SU-DHL-6 (cell line): Measurements from ENCODE around the gene ANKS1B.

Experiments used
- CTCF ChIP-seq: fragments of 200-600 bp; sonication (generic); IDR thresholded peaks from one replicate; pipeline ENCODE4 v1.5.1; 2017; ENCODE audit warnings: antibody characterized with exemption, mild to moderate bottlenecking, low read length, moderate library complexity; ENCODE audit not compliant: insufficient read depth, poor library complexity, severe bottlenecking
- EZH2phosphoT487 ChIP-seq: fragments of 200-600 bp; sonication (generic), shearing (Covaris generic); conservative IDR thresholded peaks from 2 replicates; pipeline ENCODE4 v1.6.1; 2018; ENCODE audit warnings: mild to moderate bottlenecking, antibody characterized with exemption, low read length, moderate library complexity, mixed read lengths

GRCh38 chr12:99009654-99010296 is 975.0 kb downstream of the ANKS1B start:
- TF ChIP-seq CTCF (no peak), EZH2phosphoT487 (no peak)
